ENCODE measurements around the gene CLIC5.

CLIC5 gene

DNA sequence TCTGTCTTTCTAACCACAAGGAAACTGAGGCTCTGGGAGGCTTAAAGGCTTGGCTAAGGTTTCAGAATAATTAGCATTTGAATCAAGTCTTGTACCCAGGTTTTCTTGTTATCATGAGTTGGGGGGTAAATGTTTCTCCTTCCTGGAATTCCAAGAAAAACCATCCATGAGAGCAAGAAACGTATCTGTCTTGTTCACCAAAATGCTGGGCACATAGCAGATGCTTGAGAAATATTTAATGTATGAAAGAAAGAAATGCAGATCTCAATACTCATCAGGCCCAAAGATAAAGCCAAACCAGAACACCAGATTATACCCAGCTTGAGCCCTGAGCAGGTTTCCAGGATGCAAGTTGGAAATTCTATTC is 164.6 kb downstream of the CLIC5 start:
- Histone ChIP-seq H3K4me3 (ENCODE audit: insufficient read depth, low read depth, low read length) (no peak overlapping the region), H3K27me3 (ENCODE audit: control insufficient read depth, insufficient read depth, low read length, poor library complexity, severe bottlenecking) (no peaks in the 10 kb centered on the region), H3K4me1 (ENCODE audit: control insufficient read depth, insufficient read depth, low read length) (peaks cover 4% of the 10 kb centered on the region), H3K27ac (ENCODE audit: insufficient read depth, low read depth, low read length, poor library complexity, severe bottlenecking) (no peak overlapping the region), H3K36me3 (ENCODE audit: control insufficient read depth, insufficient read depth, low read length) (no peaks in the 10 kb centered on the region), H3K9me3 (ENCODE audit: control insufficient read depth, low read length) (no peaks in the 10 kb centered on the region)
- 67% methylated on average over 1 of the region's 1 CpG; no CpG with 5 or more reads in 1 of the 2 experiments for WGBS, 2 experiments

DNA sequence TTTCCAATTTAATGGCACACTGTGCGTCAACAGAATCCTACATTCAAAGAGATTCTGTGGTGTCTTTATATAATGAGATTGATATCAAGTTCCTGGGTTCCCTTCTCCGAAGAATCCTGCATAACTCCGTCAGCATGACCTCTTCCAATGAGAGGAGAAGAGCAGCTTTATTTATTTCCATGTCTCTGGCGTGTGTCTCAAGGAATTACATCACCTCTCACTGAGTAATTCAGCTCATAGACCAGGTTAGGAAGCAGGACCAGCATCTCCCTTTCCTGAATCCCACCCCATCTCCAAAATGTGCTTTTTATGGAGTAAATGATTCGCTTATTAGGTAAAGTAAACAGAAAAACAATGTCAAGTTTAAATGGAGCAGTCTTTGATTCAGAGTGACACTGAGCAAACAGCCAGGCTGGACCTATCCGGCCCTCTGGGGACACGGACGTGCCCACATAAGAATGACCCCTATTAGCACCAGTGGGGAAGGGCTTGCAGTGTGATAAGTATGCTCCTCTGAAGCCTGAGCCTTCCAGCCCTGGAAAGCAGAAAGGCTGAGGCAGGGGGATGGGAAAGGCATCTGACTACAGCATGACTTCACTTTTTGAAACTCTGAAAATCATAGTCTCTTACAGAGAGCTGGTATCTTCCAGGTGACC is 165.2 kb downstream of the CLIC5 start:
- no peak overlapping the region for H3K4me3 ChIP-seq (ENCODE audit: insufficient read depth, low read depth, low read length)
- no peaks in the 10 kb centered on the region for H3K9me3 ChIP-seq (ENCODE audit: control insufficient read depth, low read length)
- no peaks in the 10 kb centered on the region for H3K27me3 ChIP-seq (ENCODE audit: control insufficient read depth, insufficient read depth, low read length, poor library complexity, severe bottlenecking)
- no peak overlapping the region for H3K27ac ChIP-seq (ENCODE audit: insufficient read depth, low read depth, low read length, poor library complexity, severe bottlenecking)
- WGBS, 2 experiments, result 83 to 88% methylated on average over 8 of the region's 8 CpGs
- no peaks in the 10 kb centered on the region for H3K36me3 ChIP-seq (ENCODE audit: control insufficient read depth, insufficient read depth, low read length)
- H3K4me1 ChIP-seq (ENCODE audit: control insufficient read depth, insufficient read depth, low read length), result peaks cover 4% of the 10 kb centered on the region

DNA sequence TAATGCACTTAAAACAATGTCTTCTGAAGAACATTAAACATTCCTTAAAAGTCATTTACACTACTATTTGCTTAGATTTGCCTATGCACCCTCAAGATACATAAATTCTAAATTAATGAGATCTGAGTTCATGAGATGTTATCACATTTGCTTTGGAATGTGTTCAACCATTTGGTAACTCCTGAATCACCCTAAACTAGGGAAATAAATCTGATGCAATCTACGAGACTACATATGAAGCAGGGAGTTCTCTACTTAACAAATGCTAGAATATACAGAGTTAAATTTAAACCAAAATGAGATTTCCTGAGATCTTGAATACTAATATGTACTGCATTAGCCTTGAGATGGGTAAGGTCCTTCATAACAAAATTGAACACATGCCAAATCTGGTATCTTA is 170.1 kb downstream of the CLIC5 start:
- H3K4me1 ChIP-seq (ENCODE audit: control insufficient read depth, insufficient read depth, low read length), result peaks cover 14% of the 10 kb centered on the region
- H3K9me3 ChIP-seq (ENCODE audit: control insufficient read depth, low read length), result no peaks in the 10 kb centered on the region
- H3K36me3 ChIP-seq (ENCODE audit: control insufficient read depth, insufficient read depth, low read length), result no peaks in the 10 kb centered on the region
- H3K4me3 ChIP-seq (ENCODE audit: insufficient read depth, low read depth, low read length), result no peak overlapping the region
- WGBS, 2 experiments, result 90% methylated on average over 1 of the region's 1 CpG; no CpG with 5 or more reads in 1 of the 2 experiments
- no peaks in the 10 kb centered on the region for H3K27me3 ChIP-seq (ENCODE audit: control insufficient read depth, insufficient read depth, low read length, poor library complexity, severe bottlenecking)
- H3K27ac ChIP-seq (ENCODE audit: insufficient read depth, low read depth, low read length, poor library complexity, severe bottlenecking), result no peak overlapping the region

DNA sequence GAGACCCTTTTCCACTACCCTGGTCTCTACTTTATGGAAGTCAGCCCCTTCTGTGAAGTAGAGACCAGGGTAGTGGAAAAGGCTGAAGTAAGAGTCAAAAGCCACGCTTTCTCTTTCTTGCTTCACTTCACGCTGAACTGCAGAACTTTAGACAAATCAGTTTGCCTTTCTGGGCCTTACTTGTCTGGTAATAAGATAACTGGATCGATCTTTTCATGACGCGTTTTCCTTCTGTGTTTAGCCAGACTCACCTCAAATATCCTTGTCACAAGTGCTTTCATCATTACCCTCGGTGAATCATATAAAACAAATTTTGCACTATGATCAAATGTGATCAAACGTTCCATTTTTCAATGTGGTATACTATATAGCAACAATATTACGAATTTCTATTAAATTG is 170.7 kb downstream of the CLIC5 start:
- no peak overlapping the region for H3K27ac ChIP-seq (ENCODE audit: insufficient read depth, low read depth, low read length, poor library complexity, severe bottlenecking)
- peaks cover 12% of the 10 kb centered on the region for H3K4me1 ChIP-seq (ENCODE audit: control insufficient read depth, insufficient read depth, low read length)
- no peaks in the 10 kb centered on the region for H3K9me3 ChIP-seq (ENCODE audit: control insufficient read depth, low read length)
- no peak overlapping the region for H3K4me3 ChIP-seq (ENCODE audit: insufficient read depth, low read depth, low read length)
- H3K27me3 ChIP-seq (ENCODE audit: control insufficient read depth, insufficient read depth, low read length, poor library complexity, severe bottlenecking), result no peaks in the 10 kb centered on the region
- no peaks in the 10 kb centered on the region for H3K36me3 ChIP-seq (ENCODE audit: control insufficient read depth, insufficient read depth, low read length)
- WGBS, 2 experiments, result 95 to 96% methylated on average over 5 to 8 of the region's 8 CpGs

DNA sequence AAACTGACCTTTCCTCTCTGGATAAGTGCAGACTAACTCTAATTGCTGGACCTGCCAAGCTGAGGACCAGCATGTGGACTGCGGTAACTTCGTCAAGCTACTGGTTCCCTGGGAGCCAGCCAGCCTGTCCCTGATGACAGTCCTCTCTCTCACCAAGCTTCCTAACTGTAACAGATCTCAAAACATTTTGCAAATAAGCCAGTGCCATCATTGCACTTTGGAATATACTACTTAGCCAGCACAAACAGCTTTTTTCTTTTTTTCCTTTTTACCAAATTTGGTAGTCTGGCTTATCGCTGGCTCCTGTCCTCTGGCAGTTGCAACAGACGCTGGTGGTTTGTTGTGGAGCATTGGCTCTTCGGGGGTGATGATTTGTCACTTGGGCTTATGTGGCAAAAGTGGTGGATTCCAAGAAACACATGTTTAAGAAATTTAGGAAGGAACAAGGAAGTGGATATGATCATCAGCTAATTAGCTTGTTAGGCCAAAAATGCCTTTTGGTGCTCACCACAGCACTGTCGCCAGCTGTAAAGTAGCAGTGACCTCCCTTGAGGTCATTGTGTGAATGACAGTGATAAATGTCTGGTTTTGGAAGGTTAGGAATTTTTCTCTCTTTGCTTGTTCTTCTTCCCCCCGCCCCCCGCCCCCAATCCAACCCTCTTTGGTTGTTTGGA is 171.7 kb downstream of the CLIC5 start:
- Histone ChIP-seq H3K9me3 (ENCODE audit: control insufficient read depth, low read length) (no peaks in the 10 kb centered on the region), H3K4me1 (ENCODE audit: control insufficient read depth, insufficient read depth, low read length) (peaks cover 12% of the 10 kb centered on the region), H3K27ac (ENCODE audit: insufficient read depth, low read depth, low read length, poor library complexity, severe bottlenecking) (no peak overlapping the region), H3K4me3 (ENCODE audit: insufficient read depth, low read depth, low read length) (no peak overlapping the region), H3K27me3 (ENCODE audit: control insufficient read depth, insufficient read depth, low read length, poor library complexity, severe bottlenecking) (no peaks in the 10 kb centered on the region), H3K36me3 (ENCODE audit: control insufficient read depth, insufficient read depth, low read length) (no peaks in the 10 kb centered on the region)
- 87% methylated on average over 7 to 8 of the region's 8 CpGs for WGBS, 2 experiments

DNA sequence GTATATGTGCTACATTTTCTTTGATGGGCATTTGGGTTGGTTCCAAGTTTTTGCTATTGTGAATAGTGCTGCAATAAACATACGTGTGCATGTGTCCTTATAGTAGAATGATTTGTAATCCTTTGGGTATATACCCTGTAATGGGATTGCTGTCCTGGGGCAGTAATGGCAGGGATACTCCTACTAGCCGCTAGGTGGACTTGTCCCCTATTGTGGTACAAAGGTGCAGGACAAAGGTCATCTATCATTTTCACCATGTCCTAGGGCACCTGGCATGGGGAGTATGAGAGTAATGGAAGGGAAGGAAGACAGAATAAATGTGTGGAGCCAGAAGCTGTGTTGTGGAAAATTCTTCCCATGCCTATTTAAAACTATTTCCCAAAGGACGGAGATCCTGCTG is 174.6 kb downstream of the CLIC5 start:
- 97% methylated on average over 3 of the region's 3 CpGs for WGBS, 2 experiments
- H3K4me1 ChIP-seq (ENCODE audit: control insufficient read depth, insufficient read depth, low read length), result peaks cover 12% of the 10 kb centered on the region
- H3K36me3 ChIP-seq (ENCODE audit: control insufficient read depth, insufficient read depth, low read length), result no peaks in the 10 kb centered on the region
- no peaks in the 10 kb centered on the region for H3K27me3 ChIP-seq (ENCODE audit: control insufficient read depth, insufficient read depth, low read length, poor library complexity, severe bottlenecking)
- H3K27ac ChIP-seq (ENCODE audit: insufficient read depth, low read depth, low read length, poor library complexity, severe bottlenecking), result no peak overlapping the region
- no peak overlapping the region for H3K4me3 ChIP-seq (ENCODE audit: insufficient read depth, low read depth, low read length)
- no peaks in the 10 kb centered on the region for H3K9me3 ChIP-seq (ENCODE audit: control insufficient read depth, low read length)

DNA sequence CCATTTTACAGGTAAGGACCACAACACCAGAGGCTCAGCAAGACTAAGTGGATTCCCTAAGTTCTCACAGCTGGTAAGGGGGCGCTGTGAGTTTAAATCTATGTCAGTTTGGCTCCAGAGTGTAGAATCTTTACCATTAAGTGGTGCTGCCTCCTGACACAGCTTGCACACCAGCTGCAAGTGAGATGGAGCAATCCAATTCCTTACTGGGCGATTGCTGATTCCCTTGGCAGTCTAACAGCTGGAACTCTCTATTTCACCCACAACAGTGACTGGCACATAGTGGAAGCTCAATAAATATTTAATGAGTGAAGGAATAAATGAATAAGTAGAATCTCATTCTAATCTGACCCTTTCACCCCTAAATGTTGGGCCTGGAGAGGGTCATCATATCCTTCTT is 176.7 kb downstream of the CLIC5 start:
- H3K27me3 ChIP-seq (ENCODE audit: control insufficient read depth, insufficient read depth, low read length, poor library complexity, severe bottlenecking), result no peaks in the 10 kb centered on the region
- peaks cover 3% of the 10 kb centered on the region for H3K4me1 ChIP-seq (ENCODE audit: control insufficient read depth, insufficient read depth, low read length)
- H3K36me3 ChIP-seq (ENCODE audit: control insufficient read depth, insufficient read depth, low read length), result no peaks in the 10 kb centered on the region
- H3K27ac ChIP-seq (ENCODE audit: insufficient read depth, low read depth, low read length, poor library complexity, severe bottlenecking), result no peak overlapping the region
- H3K9me3 ChIP-seq (ENCODE audit: control insufficient read depth, low read length), result no peaks in the 10 kb centered on the region
- no peak overlapping the region for H3K4me3 ChIP-seq (ENCODE audit: insufficient read depth, low read depth, low read length)
- WGBS, 2 experiments, result 81 to 94% methylated on average over 1 of the region's 2 CpGs

DNA sequence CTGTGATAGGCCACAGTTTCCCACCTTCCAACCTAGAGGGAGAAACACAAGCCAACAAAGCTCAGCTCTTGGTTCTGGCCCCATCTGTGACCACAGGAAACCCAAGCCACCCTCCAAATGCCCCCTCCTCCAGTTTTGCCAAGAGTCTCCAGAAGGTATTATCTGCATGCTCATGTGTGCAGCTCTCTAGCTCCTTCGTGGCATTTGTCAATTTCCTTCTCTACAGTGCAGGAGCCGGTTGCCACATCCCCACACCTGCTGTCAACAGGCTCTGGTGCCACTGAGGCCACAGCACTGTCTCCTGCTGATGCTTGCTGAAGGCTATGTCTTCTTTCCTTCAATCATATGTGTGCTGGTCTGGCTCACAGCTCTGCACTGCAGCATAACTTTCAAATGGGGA is 177.2 kb downstream of the CLIC5 start:
- WGBS, 2 experiments, result 90 to 93% methylated on average over 2 of the region's 2 CpGs
- H3K9me3 ChIP-seq (ENCODE audit: control insufficient read depth, low read length), result no peaks in the 10 kb centered on the region
- H3K4me1 ChIP-seq (ENCODE audit: control insufficient read depth, insufficient read depth, low read length), result peaks cover 1% of the 10 kb centered on the region
- no peak overlapping the region for H3K4me3 ChIP-seq (ENCODE audit: insufficient read depth, low read depth, low read length)
- H3K36me3 ChIP-seq (ENCODE audit: control insufficient read depth, insufficient read depth, low read length), result no peaks in the 10 kb centered on the region
- H3K27me3 ChIP-seq (ENCODE audit: control insufficient read depth, insufficient read depth, low read length, poor library complexity, severe bottlenecking), result no peaks in the 10 kb centered on the region
- H3K27ac ChIP-seq (ENCODE audit: insufficient read depth, low read depth, low read length, poor library complexity, severe bottlenecking), result no peak overlapping the region

DNA sequence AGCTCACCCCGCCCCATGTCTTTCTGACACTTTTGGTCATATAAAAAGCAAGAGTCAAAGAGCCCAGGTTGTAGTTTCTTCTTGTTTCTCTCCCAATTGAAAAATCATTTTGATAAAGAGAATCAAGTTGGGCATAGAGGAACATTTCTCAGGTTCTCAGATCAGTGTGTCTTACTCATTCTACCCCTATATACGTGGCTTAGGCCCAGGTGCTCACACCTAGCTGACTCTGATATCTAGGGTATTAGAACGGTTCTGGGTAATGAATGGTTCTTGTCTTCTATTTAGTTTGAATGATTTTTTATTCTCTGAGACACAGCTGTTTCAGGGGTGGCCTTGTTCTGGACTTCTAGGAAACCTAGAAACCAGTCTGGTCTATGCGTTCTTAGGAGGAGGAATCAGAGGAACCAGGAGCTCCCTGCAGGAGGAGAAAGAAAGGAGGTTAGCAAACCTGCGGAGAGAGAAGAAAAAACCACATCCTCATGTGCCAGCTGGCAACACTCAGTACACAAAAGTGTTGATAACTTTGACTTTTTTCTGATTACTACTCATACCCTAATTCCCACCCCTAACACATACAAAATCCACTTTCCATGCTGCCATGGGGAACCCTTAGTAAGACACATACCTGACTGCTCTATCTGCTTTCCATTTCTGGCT is 178.0 kb downstream of the CLIC5 start:
- Histone ChIP-seq H3K27me3 (ENCODE audit: control insufficient read depth, insufficient read depth, low read length, poor library complexity, severe bottlenecking) (no peaks in the 10 kb centered on the region), H3K4me3 (ENCODE audit: insufficient read depth, low read depth, low read length) (no peak overlapping the region), H3K27ac (ENCODE audit: insufficient read depth, low read depth, low read length, poor library complexity, severe bottlenecking) (no peak overlapping the region), H3K36me3 (ENCODE audit: control insufficient read depth, insufficient read depth, low read length) (no peaks in the 10 kb centered on the region), H3K4me1 (ENCODE audit: control insufficient read depth, insufficient read depth, low read length) (no peaks in the 10 kb centered on the region), H3K9me3 (ENCODE audit: control insufficient read depth, low read length) (no peaks in the 10 kb centered on the region)
- 64 to 70% methylated on average over 5 of the region's 5 CpGs for WGBS, 2 experiments

DNA sequence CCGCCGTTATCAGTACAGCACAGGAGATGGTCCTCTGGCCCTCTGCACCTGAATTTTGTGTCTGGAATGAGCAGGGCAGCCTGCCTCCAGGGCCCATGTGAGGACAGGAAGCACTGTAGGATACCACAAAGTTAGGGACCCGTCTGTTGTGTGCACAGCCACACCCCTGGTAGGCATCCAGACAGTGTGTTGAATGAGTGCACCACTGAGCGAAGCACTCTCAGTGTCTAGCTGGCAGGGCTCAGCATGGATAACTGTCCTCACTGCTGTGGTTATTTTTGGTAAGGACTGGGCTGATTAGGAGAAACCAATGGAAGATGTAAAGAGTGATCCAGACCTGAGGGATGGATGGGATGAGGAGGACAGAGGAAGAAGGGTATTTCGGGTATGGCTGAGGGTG is 178.7 kb downstream of the CLIC5 start:
- no peaks in the 10 kb centered on the region for H3K27me3 ChIP-seq (ENCODE audit: control insufficient read depth, insufficient read depth, low read length, poor library complexity, severe bottlenecking)
- WGBS, 2 experiments, result 92 to 93% methylated on average over 5 of the region's 5 CpGs
- H3K9me3 ChIP-seq (ENCODE audit: control insufficient read depth, low read length), result no peaks in the 10 kb centered on the region
- no peaks in the 10 kb centered on the region for H3K36me3 ChIP-seq (ENCODE audit: control insufficient read depth, insufficient read depth, low read length)
- H3K4me3 ChIP-seq (ENCODE audit: insufficient read depth, low read depth, low read length), result no peak overlapping the region
- H3K27ac ChIP-seq (ENCODE audit: insufficient read depth, low read depth, low read length, poor library complexity, severe bottlenecking), result no peak overlapping the region
- no peaks in the 10 kb centered on the region for H3K4me1 ChIP-seq (ENCODE audit: control insufficient read depth, insufficient read depth, low read length)
